ENCODE data around the gene BPIFB6.

BPIFB6 gene

GRCh38 chr20:33031531-33031930 lies at the start of gene BPIFB6:
Gene BPIFB6 (plus strand): TSS chr20:33031648. CDS start chr20:33031648, 0 bp downstream.
- no peak for DNase-seq

GRCh38 chr20:32982617-32983458 lies 48.6 kb upstream of the BPIFB6 start:
- DNase-seq: peak in 6 of 14 donors; percentile 2 to 43 (median 22)

- peak in 1 of 14 donors; percentile 44 for DNase-seq
These were observed 47.9 kb upstream of the BPIFB6 start for GRCh38 chr20:32983459-32984112.

- DNase-seq: peak in 10 of 14 donors; percentile 8 to 50 (median 42)
These were observed 47.3 kb upstream of the BPIFB6 start for GRCh38 chr20:32984196-32984595.

GRCh38 chr20:32984631-32985354 lies 46.7 kb upstream of the BPIFB6 start:
- DNase-seq: no peak

GRCh38 chr20:32985596-32985995 lies 45.9 kb upstream of the BPIFB6 start:
- no peak for DNase-seq

GRCh38 chr20:32986331-32986966 lies 45.0 kb upstream of the BPIFB6 start:
- DNase-seq: peak in 4 of 14 donors; percentile 17 to 26 (median 20)

GRCh38 chr20:32987044-32987825 lies 44.2 kb upstream of the BPIFB6 start:
- no peak for DNase-seq

- no peak for DNase-seq
These were observed 43.4 kb upstream of the BPIFB6 start for GRCh38 chr20:32988008-32988407.

- DNase-seq: no peak
These were observed 41.8 kb upstream of the BPIFB6 start for GRCh38 chr20:32989507-32990283.

- no peak for DNase-seq
These were observed 41.0 kb upstream of the BPIFB6 start for GRCh38 chr20:32990426-32990825.

- no peak for DNase-seq
These were observed 40.1 kb upstream of the BPIFB6 start for GRCh38 chr20:32991383-32991782.

GRCh38 chr20:32991792-32992641 lies 39.4 kb upstream of the BPIFB6 start:
- DNase-seq: no peak

- no peak for DNase-seq
These were observed 37.9 kb upstream of the BPIFB6 start for GRCh38 chr20:32993496-32994050.

- DNase-seq: no peak
These were observed 35.6 kb upstream of the BPIFB6 start for GRCh38 chr20:32995802-32996201.

- DNase-seq: no peak
These were observed 34.0 kb upstream of the BPIFB6 start for GRCh38 chr20:32997431-32997830.

GRCh38 chr20:32999603-33000250 lies 31.7 kb upstream of the BPIFB6 start:
- DNase-seq: no peak

- DNase-seq: no peak
These were observed 30.5 kb upstream of the BPIFB6 start for GRCh38 chr20:33000802-33001466.

All from C1 segment of cervical spinal cord (tissue), 14 donors.